ENCODE data around the gene DYNLL2.
A peak's percentile ranks its signal among the peaks of the same experiment; 100 is the strongest.
"Not testable (repeated sequence)": the region's sequence is repeated elsewhere in the genome, so short reads cannot be mapped to it uniquely, and the experiment has no call there.

DYNLL2 gene

DNA sequence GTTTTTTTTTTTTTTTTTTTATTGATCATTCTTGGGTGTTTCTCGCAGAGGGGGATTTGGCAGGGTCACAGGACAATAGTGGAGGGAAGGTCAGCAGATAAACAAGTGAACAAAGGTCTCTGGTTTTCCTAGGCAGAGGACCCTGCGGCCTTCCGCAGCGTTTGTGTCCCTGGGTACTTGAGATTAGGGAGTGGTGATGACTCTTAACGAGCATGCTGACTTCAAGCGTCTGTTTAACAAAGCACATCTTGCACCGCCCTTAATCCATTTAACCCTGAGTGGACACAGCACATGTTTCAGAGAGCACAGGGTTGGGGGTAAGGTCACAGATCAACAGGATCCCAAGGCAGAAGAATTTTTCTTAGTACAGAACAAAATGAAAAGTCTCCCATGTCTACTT is 10.0 kb upstream of the DYNLL2 start:
- DNase-seq = not testable (repeated sequence)

GRCh38 chr17:58074406-58074805 is 8.8 kb upstream of the DYNLL2 start:
- not testable (repeated sequence) for DNase-seq

GRCh38 chr17:58079300-58080033 is 3.8 kb upstream of the DYNLL2 start:
- no peak for DNase-seq

- no peak for DNase-seq
Observed at GRCh38 chr17:58081646-58082340, 1.4 kb upstream of the DYNLL2 start.

DNA sequence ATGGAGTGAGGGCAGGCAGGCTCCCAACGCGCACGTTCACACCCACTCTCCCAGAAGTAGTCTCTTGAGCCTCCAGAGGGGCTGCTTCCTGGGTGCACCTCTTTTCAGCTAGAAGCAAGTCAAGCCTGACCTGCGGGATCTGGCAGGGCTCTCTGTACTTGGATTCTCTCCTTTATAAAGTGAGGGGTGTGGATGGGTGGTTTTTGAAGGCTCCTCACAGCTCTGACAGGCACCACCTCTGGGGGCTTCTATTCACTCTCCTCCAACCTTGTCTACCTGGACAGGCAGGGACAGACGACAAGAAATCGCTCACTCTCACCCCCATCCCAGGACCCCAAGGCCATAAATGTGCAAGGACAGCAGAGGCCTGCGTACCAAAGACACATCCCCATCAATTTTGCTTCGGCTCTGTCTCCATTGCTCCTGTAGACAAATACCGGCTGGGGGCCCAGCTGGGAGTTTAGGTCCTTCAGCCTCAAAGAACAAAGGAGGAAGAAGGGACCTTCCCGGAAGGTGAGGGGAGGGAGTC is 814 bp upstream of the DYNLL2 start:
- DNase-seq = no peak

GRCh38 chr17:58083491-58084316 is 485 bp downstream of the DYNLL2 start:
- peak; percentile 43 for DNase-seq

- DNase-seq = peak; percentile 42
Observed at GRCh38 chr17:58084317-58084981, 1.2 kb downstream of the DYNLL2 start.

DNA sequence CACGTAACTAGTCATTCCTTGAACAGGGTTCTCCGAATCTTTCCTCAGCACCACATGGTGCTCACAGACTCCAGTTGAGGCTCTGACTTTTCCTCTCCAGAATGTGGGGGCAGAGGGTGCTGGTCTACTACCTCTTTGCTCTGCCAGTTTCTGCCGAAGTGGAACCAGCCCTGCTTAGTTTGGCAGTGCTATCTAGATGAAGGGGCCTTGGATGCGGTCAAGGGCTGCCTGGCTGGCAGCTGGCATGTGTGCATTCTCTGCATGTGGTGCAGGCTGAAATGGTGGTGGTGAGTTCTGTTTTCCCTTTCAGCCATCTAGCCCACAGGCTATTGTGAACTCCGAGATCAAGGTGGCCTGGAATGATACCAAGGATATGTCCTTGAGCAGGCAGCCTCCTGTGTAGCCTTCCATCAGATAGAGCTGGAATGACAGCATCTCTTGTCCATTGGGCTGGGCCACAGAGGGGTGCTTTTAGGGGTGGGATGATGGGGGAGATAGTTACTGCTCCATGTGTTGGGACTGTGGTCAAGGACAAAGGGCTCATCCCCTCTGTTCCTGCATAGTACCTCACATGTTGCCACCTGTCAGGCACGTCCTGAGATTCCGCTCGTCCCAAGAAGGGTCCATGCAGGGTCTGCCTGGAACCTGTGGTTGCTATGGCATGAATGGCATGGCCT is 2.0 kb downstream of the DYNLL2 start:
- DNase-seq = no peak

DNA sequence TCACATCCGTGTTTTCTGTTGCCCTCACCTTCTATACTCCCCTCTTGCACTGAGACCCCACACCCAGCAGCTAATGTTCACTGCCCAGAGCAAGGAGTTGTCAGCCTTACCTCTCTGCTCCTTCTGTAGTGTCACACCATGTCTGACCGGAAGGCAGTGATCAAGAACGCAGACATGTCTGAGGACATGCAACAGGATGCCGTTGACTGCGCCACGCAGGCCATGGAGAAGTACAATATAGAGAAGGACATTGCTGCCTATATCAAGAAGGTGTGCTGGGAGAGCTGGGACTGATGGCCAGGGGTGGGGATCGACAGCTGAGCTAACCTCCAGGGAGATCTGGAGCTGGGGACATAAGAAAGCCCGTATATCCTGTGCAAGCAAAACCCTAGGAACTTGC is 3.7 kb downstream of the DYNLL2 start:
- DNase-seq = no peak

DNA sequence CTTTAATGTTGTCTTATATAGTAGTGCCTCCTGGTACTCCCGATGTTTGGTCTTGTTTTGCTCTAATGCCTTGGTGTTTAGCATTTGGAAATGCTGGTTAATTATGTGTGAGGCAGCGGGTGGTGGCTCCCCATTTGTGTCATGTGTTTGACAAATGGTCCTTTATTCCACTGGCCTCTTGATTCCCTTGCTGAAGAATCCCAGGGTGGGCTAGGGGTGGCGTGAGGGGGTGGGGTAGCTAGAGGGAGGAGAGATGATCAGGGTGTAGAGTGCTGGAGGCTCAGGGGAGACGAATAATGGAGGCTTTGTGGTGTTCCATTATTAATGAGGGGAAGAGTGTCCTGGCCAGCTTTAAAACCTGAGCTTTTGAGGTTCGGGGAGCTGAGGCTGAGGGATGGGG is 5.4 kb downstream of the DYNLL2 start:
- DNase-seq = no peak

- DNase-seq = no peak
Observed at GRCh38 chr17:58089111-58089510, 5.9 kb downstream of the DYNLL2 start.

DNA sequence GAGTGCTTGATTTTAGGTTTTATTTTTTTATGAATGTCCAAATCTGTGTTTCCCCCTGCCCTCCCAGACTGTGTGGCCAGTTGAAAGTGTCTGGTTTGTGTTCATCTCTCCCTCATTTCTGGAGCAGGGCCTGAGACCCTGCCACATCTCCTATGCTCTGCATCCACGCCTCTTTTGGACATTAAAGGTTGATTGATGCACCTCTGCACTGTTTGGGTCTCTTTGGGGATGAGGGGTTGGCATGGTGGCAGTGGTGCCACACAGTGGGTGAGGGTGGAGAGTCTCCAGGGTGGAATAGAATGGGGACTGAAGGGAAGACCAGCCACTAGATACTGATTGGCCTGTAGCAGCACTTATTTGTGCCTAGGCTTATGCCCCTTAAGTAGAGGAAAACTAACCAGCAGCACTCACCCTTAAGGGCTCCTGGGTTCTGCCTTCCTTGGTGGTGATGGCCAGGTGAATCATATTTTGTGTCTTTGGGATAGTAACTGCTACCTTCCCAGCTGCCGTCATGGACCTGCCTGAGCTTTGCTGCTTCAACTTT is 7.9 kb downstream of the DYNLL2 start:
- no peak for DNase-seq

GRCh38 chr17:58092101-58092796 is 9.0 kb downstream of the DYNLL2 start:
- no peak for DNase-seq

GRCh38 chr17:58092797-58093385 is 9.7 kb downstream of the DYNLL2 start:
- no peak for DNase-seq

DNA sequence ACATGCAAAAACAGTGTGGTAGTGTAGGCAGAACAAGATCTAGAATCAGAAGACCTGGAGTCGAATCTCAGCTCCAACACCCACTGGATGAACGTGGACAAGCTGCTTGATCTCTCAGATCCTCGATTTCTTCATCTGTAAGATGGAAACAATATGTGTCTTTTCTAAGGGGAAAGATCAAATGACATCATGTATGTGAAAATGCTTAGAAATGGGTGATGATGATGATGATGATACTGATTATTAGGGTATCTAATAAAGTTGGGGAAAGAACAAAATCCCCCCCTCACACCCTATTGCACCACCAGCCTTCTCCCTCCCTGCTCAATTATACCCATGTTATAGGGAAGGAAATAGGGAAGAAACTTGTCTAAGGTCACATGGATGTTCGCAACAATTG is 10.9 kb downstream of the DYNLL2 start:
- no peak for DNase-seq

DNA sequence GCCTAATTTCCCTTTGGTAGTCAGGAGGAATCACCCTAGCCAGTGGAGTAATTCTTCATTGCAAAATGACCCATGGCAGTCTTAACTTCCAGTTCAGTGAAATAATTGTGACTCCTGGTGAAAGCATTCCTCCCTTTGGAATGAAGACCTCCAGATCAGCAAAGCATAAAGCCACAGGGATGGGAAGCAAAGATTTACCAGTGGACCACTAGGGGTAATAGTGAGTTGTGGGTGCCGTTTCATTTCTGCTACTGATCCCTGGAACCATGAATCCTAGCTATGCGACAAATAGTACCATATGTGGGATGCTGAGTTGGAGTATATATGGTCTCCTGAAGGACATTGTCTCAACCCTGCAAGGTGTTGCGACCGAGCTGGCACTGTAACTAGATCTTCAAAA is 13.7 kb downstream of the DYNLL2 start:
- DNase-seq = no peak

GRCh38 chr17:58097384-58098088 is 14.3 kb downstream of the DYNLL2 start:
- no peak for DNase-seq

GRCh38 chr17:58100506-58100905 is 17.3 kb downstream of the DYNLL2 start:
- DNase-seq = no peak

DNA sequence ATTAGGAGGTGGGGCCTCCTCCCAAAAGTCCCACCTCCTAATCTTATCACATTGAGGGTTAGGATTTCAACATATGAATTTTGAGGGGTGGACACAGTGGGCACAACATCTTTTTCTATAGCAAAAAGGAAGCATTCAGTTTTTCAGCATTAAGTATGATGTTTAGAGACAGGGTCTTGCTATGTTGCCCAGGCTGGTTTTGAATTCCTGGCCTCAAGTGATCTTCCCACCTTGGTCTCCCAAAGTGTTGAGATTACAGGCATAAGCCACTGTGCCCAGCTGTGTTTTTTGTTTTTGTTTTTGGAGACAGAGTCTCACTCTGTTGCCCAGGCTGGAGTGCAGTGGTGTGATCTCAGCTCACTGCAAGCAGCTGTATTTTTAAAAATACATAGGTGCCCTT is 18.7 kb downstream of the DYNLL2 start:
- not testable (repeated sequence) for DNase-seq

- DNase-seq = no peak
Observed at GRCh38 chr17:58105093-58105492, 21.9 kb downstream of the DYNLL2 start.
